Skeletal muscle satellite cell (primary cell): ENCODE results near the gene ADPRH.
A peak's percentile ranks its signal among the peaks of the same experiment; 100 is the strongest.
"Not testable (repeated sequence)": the region's sequence is repeated elsewhere in the genome, so short reads cannot be mapped to it uniquely, and the experiment has no call there.

Source experiments
- H3K27me3 ChIP-seq: 2 replicates; pipeline ENCODE4 v1.7.0; 2013; ENCODE audit warnings: low read length; ENCODE audit not compliant: control insufficient read depth, insufficient read depth
- H3K36me3 ChIP-seq: 2 replicates; pipeline ENCODE4 v1.7.0; 2013; ENCODE audit warnings: mild to moderate bottlenecking, control low read depth, low read length; ENCODE audit not compliant: insufficient read depth
- H3K4me1 ChIP-seq: 2 replicates; pipeline ENCODE4 v1.7.0; 2013; ENCODE audit warnings: low read length; ENCODE audit not compliant: control insufficient read depth, insufficient read depth
- H3K4me2 ChIP-seq: 2 replicates; pipeline ENCODE4 v1.7.0; 2013; ENCODE audit warnings: mild to moderate bottlenecking, low read length
- H3K4me3 ChIP-seq: 2 replicates; pipeline ENCODE4 v1.7.0; 2013; ENCODE audit warnings: low read length
- H3K9ac ChIP-seq: 2 replicates; pipeline ENCODE4 v1.7.0; 2013; ENCODE audit warnings: mild to moderate bottlenecking, low read depth, low read length, moderate library complexity
- H3K9me3 ChIP-seq: replicated peaks from 2 replicates; pipeline ENCODE4 v1.7.0; 2013; ENCODE audit warnings: mild to moderate bottlenecking, control low read depth, low read length

The ADPRH gene

GRCh38 chr3:119586733-119587172 is 7.5 kb downstream of the ADPRH start:
- H3K4me1 ChIP-seq, result peaks cover 18% of the 10 kb centered on the region
- H3K36me3 ChIP-seq, result no peaks in the 10 kb centered on the region
- no peak overlapping the region for H3K4me3 ChIP-seq
- no peaks in the 10 kb centered on the region for H3K27me3 ChIP-seq
- H3K9ac ChIP-seq, result no peak overlapping the region
- no peak overlapping the region for H3K4me2 ChIP-seq
- H3K9me3 ChIP-seq, result no peaks in the 10 kb centered on the region

- Histone ChIP-seq H3K9ac (no peak overlapping the region), H3K4me1 (peaks cover 18% of the 10 kb centered on the region), H3K4me2 (no peak overlapping the region), H3K4me3 (no peak overlapping the region), H3K9me3 (no peaks in the 10 kb centered on the region), H3K27me3 (no peaks in the 10 kb centered on the region), H3K36me3 (no peaks in the 10 kb centered on the region)
These were observed 8.8 kb downstream of the ADPRH start for GRCh38 chr3:119588112-119588511.

GRCh38 chr3:119589102-119589773 is 9.9 kb downstream of the ADPRH start:
- H3K9ac ChIP-seq, result no peak overlapping the region
- H3K36me3 ChIP-seq, result no peaks in the 10 kb centered on the region
- no peak overlapping the region for H3K4me3 ChIP-seq
- H3K4me1 ChIP-seq, result peaks cover 18% of the 10 kb centered on the region
- no peaks in the 10 kb centered on the region for H3K27me3 ChIP-seq
- H3K9me3 ChIP-seq, result no peaks in the 10 kb centered on the region
- no peak overlapping the region for H3K4me2 ChIP-seq

- H3K36me3 ChIP-seq, result no peaks in the 10 kb centered on the region
- no peak overlapping the region for H3K9ac ChIP-seq
- peaks cover 18% of the 10 kb centered on the region for H3K4me1 ChIP-seq
- H3K9me3 ChIP-seq, result no peaks in the 10 kb centered on the region
- no peak overlapping the region for H3K4me3 ChIP-seq
- no peaks in the 10 kb centered on the region for H3K27me3 ChIP-seq
- no peak overlapping the region for H3K4me2 ChIP-seq
These were observed 11.4 kb downstream of the ADPRH start for GRCh38 chr3:119590706-119591105.

GRCh38 chr3:119592861-119593260 is 13.6 kb downstream of the ADPRH start:
- no peaks in the 10 kb centered on the region for H3K27me3 ChIP-seq
- H3K4me3 ChIP-seq, result no peak overlapping the region
- H3K4me2 ChIP-seq, result no peak overlapping the region
- no peaks in the 10 kb centered on the region for H3K9me3 ChIP-seq
- no peak overlapping the region for H3K9ac ChIP-seq
- peaks cover 23% of the 10 kb centered on the region for H3K4me1 ChIP-seq
- H3K36me3 ChIP-seq, result no peaks in the 10 kb centered on the region

GRCh38 chr3:119594066-119594465 is 14.8 kb downstream of the ADPRH start:
- H3K9ac ChIP-seq, result no peak overlapping the region
- H3K9me3 ChIP-seq, result no peaks in the 10 kb centered on the region

GRCh38 chr3:119594929-119595328 is 15.6 kb downstream of the ADPRH start:
- H3K4me2 ChIP-seq, H3K4me3 ChIP-seq, H3K9me3 ChIP-seq, H3K36me3 ChIP-seq, H3K27me3 ChIP-seq: not testable (repeated sequence)
- Histone ChIP-seq H3K4me1 (peaks cover 21% of the 10 kb centered on the region), H3K9ac (peak overlapping the region; percentile 65)

More at GRCh38 chr3:119594066-119594465, 14.8 kb downstream of the ADPRH start:
- Histone ChIP-seq H3K36me3 (no peaks in the 10 kb centered on the region), H3K4me1 (peaks cover 22% of the 10 kb centered on the region), H3K4me2 (no peak overlapping the region), H3K4me3 (no peak overlapping the region), H3K27me3 (no peaks in the 10 kb centered on the region)

GRCh38 chr3:119595639-119596334 is 16.5 kb downstream of the ADPRH start:
- H3K36me3 ChIP-seq, result no peaks in the 10 kb centered on the region
- H3K9me3 ChIP-seq, result no peaks in the 10 kb centered on the region
- H3K4me1 ChIP-seq, result peaks cover 21% of the 10 kb centered on the region
- peak overlapping the region; percentile 66 for H3K4me3 ChIP-seq
- peak overlapping the region; percentile 82 for H3K4me2 ChIP-seq
- H3K27me3 ChIP-seq, result no peaks in the 10 kb centered on the region
- H3K9ac ChIP-seq, result peak overlapping the region; percentile 65

- no peaks in the 10 kb centered on the region for H3K36me3 ChIP-seq
- no peaks in the 10 kb centered on the region for H3K9me3 ChIP-seq
- H3K4me1 ChIP-seq, result peaks cover 21% of the 10 kb centered on the region
- no peak overlapping the region for H3K4me3 ChIP-seq
- peak overlapping the region; percentile 82 for H3K4me2 ChIP-seq
- no peak overlapping the region for H3K9ac ChIP-seq
- no peaks in the 10 kb centered on the region for H3K27me3 ChIP-seq
These were observed 17.1 kb downstream of the ADPRH start for GRCh38 chr3:119596398-119596797.

- Histone ChIP-seq H3K27me3 (no peaks in the 10 kb centered on the region), H3K4me3 (no peak within 1 kb of the TSS), H3K9me3 (no peaks in the 10 kb centered on the region), H3K36me3 (no peaks in the 10 kb centered on the region), H3K4me2 (no peak within 1 kb of the TSS), H3K9ac (no peak within 1 kb of the TSS), H3K4me1 (peaks cover 21% of the 10 kb centered on the region)
These were observed 18.4 kb downstream of the ADPRH start, which contains the start of gene PLA1A for GRCh38 chr3:119597548-119598288. PLA1A (plus strand) TSS chr3:119597885; CDS start chr3:119597914, 29 bp downstream.

GRCh38 chr3:119598410-119599098 is 19.3 kb downstream of the ADPRH start:
- Histone ChIP-seq H3K9ac (no peak overlapping the region), H3K36me3 (no peaks in the 10 kb centered on the region), H3K27me3 (no peaks in the 10 kb centered on the region), H3K4me2 (no peak overlapping the region), H3K4me3 (no peak overlapping the region), H3K4me1 (peaks cover 21% of the 10 kb centered on the region), H3K9me3 (no peaks in the 10 kb centered on the region)
